ENCODE measurements around the gene RASA1. TPM values are rescaled to one million over a fixed set of nuclear protein-coding genes. Genes with fewer than 3 reads are reported as not detected.
A peak's percentile ranks its signal among the peaks of the same experiment; 100 is the strongest.

RASA1 gene
- 20.7 and 21.3 TPM in 2 replicates for total RNA-seq

DNA sequence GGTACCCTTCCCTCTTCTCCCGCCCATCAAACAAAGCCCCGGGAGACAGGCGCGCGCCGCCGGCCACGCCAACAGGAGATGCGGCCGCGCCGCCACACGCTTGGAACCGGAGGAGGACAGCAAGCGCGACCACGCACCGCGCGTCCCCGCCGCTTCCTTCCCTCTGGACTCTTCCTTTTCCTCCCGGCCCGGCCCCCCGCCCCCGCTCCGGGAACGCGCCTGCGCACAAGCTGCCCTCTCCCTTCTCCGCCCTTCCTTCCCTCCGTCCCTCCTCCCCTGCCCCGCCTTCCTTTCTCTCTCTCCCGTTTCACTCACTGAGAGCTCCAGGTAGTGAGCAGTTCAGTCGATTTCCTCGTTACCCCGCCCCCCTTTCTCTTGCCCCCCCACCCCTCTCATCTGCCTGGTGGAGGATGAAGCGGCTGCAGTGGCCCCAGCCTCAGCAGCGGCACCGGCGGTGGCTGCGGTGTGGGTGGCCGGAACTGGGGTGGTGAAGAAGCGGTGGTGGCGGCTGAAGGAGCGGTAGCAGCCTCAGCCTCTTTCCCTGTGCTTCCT, at the start of gene RASA1:
Gene RASA1, plus strand, starts transcription at position 310 of the 552 bp plus-strand sequence. CDS start 569 bp downstream, outside the sequence.
- no peaks in the 10 kb centered on the region for H3K9me3 Mint-ChIP-seq
- peaks cover 14% of the 10 kb centered on the region for H3K27me3 Mint-ChIP-seq (ENCODE audit: insufficient read depth)
- H3K27ac Mint-ChIP-seq, result peak within 1 kb of the TSS; percentile 90
- H3K36me3 Mint-ChIP-seq (ENCODE audit: low read depth), result peaks cover 11% of the 10 kb centered on the region
- H3K4me1 Mint-ChIP-seq (ENCODE audit: low read depth), result peaks cover 22% of the 10 kb centered on the region
- peak; percentile 74 for DNase-seq (ENCODE audit: low spot score)
- H3K4me3 Mint-ChIP-seq, result peak within 1 kb of the TSS; percentile 99
- intact Hi-C loops (cut with micrococcal nuclease), result loop anchor here (1.0 to 5.0 kb wide), 11 partner anchors 29 to 875 kb away; partner anchors contain the start of genes CCNH and COX7C

- Mint-ChIP-seq H3K9me3 (no peaks in the 10 kb centered on the region), H3K4me3 (no peak overlapping the region), H3K36me3 (ENCODE audit: low read depth) (no peaks in the 10 kb centered on the region), H3K27ac (no peak overlapping the region), H3K27me3 (ENCODE audit: insufficient read depth) (no peaks in the 10 kb centered on the region), H3K4me1 (ENCODE audit: low read depth) (peaks cover 5% of the 10 kb centered on the region)
- intact Hi-C loops (cut with micrococcal nuclease), result loop anchor here (2.0 to 5.0 kb wide), 2 partner anchors 37 kb away; partner anchors contain the start of gene RASA1
- no peak for DNase-seq (ENCODE audit: low spot score)
Measured at GRCh38 chr5:87229780-87230179, 37.9 kb upstream of the RASA1 start.

GRCh38 chr5:87231037-87231808, 36.5 kb upstream of the RASA1 start:
- Mint-ChIP-seq H3K4me3 (no peak overlapping the region), H3K36me3 (ENCODE audit: low read depth) (no peaks in the 10 kb centered on the region), H3K4me1 (ENCODE audit: low read depth) (peaks cover 5% of the 10 kb centered on the region), H3K9me3 (no peaks in the 10 kb centered on the region), H3K27me3 (ENCODE audit: insufficient read depth) (peaks cover 3% of the 10 kb centered on the region), H3K27ac (no peak overlapping the region)
- no peak for DNase-seq (ENCODE audit: low spot score)
- intact Hi-C loops (cut with micrococcal nuclease), result loop anchor here (1.0 to 5.0 kb wide), 4 partner anchors 36 to 314 kb away; partner anchors contain the start of gene RASA1

- no peak for DNase-seq (ENCODE audit: low spot score)
- peaks cover 3% of the 10 kb centered on the region for H3K27me3 Mint-ChIP-seq (ENCODE audit: insufficient read depth)
- no peaks in the 10 kb centered on the region for H3K9me3 Mint-ChIP-seq
- intact Hi-C loops (cut with micrococcal nuclease), result loop anchor here (5.0 kb wide), 1 partner anchor 41 kb away; no protein-coding TSS in a partner anchor
- H3K4me3 Mint-ChIP-seq, result no peak overlapping the region
- no peak overlapping the region for H3K27ac Mint-ChIP-seq
- H3K36me3 Mint-ChIP-seq (ENCODE audit: low read depth), result no peaks in the 10 kb centered on the region
- peaks cover 5% of the 10 kb centered on the region for H3K4me1 Mint-ChIP-seq (ENCODE audit: low read depth)
Measured at GRCh38 chr5:87233143-87233542, 34.5 kb upstream of the RASA1 start.

DNA sequence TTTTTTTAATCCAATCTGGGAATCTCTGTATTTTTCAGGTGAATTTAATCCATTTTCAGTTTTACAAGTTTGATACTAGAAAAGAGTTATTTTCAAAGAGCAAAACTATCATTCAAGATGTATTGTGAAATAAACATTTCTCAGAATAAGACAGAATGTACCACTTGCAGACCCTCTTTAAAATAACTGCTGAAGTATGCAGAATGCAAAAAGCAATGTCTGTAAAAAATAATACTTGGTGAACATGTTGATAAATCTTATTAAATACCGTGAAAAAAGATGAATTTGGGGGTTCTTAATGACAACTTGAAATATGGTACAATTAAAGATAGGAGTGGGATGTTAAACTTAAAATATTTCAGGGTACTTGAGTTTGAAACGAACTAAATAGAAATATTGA, 26.1 kb upstream of the RASA1 start:
- Mint-ChIP-seq H3K27me3 (ENCODE audit: insufficient read depth) (peaks cover 3% of the 10 kb centered on the region), H3K36me3 (ENCODE audit: low read depth) (no peaks in the 10 kb centered on the region), H3K9me3 (no peaks in the 10 kb centered on the region), H3K4me3 (no peak overlapping the region), H3K27ac (no peak overlapping the region), H3K4me1 (ENCODE audit: low read depth) (no peaks in the 10 kb centered on the region)
- DNase-seq (ENCODE audit: low spot score), result no peak
- intact Hi-C loops (cut with micrococcal nuclease), result no loop called here

DNA sequence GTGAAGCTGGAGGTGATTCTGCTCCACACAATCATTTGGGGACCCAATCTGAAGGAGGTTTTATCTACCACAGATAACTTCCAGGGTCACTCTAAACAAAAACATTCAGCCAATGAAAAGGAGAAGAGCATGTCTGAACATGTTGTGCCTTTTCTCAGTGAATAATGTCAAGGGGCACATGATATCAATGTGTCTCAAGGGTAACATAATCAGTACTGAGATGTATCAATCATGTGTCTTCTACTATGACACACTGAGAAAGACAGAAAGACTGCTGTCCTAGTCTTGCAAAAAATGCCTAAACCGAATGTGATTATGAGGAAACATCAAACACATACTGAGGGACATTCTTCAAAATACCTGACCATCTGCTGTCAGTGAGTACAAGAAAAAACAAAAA, 25.4 kb upstream of the RASA1 start:
- peaks cover 7% of the 10 kb centered on the region for H3K27me3 Mint-ChIP-seq (ENCODE audit: insufficient read depth)
- H3K27ac Mint-ChIP-seq, result no peak overlapping the region
- no peak overlapping the region for H3K4me3 Mint-ChIP-seq
- H3K36me3 Mint-ChIP-seq (ENCODE audit: low read depth), result no peaks in the 10 kb centered on the region
- intact Hi-C loops (cut with micrococcal nuclease), result no loop called here
- H3K4me1 Mint-ChIP-seq (ENCODE audit: low read depth), result no peaks in the 10 kb centered on the region
- H3K9me3 Mint-ChIP-seq, result no peaks in the 10 kb centered on the region
- DNase-seq (ENCODE audit: low spot score), result no peak

DNA sequence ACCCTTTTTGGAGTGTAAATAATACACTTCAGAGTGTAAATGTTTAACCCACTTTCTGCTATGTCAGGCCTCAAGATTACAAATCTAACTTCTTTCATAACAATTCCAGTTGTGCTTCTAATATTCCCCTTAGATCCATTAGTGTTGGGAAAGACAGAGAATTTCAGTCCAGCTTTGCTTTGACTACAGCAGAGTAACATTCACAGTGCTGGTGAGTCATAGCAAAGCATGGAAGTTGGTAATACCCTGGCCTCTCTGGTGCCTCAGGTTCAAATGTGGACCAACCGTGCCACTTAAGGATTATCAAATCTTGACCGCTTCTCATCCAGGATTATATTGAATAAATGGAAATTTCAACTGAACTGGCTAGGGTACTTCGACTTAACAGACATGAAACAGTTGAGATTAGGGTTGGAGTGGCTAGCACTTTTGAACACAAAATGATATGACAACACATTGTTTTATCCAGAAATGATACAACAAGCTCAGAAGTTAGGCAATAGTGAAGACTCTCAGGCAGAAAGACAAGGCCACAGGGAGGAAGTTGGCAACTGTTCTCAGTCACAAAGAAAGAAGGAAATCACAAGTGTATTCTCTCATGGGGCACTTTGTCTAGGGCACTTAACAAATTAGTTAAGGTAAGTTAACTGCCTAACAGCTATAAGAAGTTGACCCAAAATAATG, 24.4 kb upstream of the RASA1 start:
- Mint-ChIP-seq H3K27me3 (ENCODE audit: insufficient read depth) (peaks cover 7% of the 10 kb centered on the region), H3K4me3 (no peak overlapping the region), H3K9me3 (no peaks in the 10 kb centered on the region), H3K27ac (no peak overlapping the region), H3K4me1 (ENCODE audit: low read depth) (no peaks in the 10 kb centered on the region), H3K36me3 (ENCODE audit: low read depth) (no peaks in the 10 kb centered on the region)
- intact Hi-C loops (cut with micrococcal nuclease), result no loop called here
- DNase-seq (ENCODE audit: low spot score), result no peak

GRCh38 chr5:87245451-87245850, 22.2 kb upstream of the RASA1 start:
- DNase-seq (ENCODE audit: low spot score), result no peak
- Mint-ChIP-seq H3K9me3 (no peaks in the 10 kb centered on the region), H3K27ac (no peak overlapping the region), H3K27me3 (ENCODE audit: insufficient read depth) (peaks cover 7% of the 10 kb centered on the region), H3K36me3 (ENCODE audit: low read depth) (no peaks in the 10 kb centered on the region), H3K4me1 (ENCODE audit: low read depth) (no peaks in the 10 kb centered on the region), H3K4me3 (no peak overlapping the region)
- intact Hi-C loops (cut with micrococcal nuclease), result no loop called here

DNA sequence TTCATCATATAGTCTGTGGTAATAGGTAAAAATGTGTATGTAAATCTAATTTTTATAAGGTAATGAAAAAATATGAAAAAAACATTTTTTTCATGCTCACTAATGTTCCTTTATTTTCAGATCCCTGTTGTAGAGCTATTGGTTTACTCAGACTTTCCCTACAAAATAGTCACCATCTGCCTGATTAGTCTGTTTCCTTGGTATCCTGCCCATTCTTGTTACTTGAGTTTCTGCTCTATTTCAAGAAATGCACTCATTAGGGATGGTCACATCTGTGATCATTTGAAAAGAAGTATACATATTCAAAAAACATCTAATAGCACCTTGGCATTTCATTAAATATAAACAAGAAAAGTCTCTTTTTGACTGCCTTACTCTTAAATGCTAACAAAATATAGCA, 21.6 kb upstream of the RASA1 start:
- Mint-ChIP-seq H3K27ac (no peak overlapping the region), H3K27me3 (ENCODE audit: insufficient read depth) (peaks cover 7% of the 10 kb centered on the region), H3K36me3 (ENCODE audit: low read depth) (no peaks in the 10 kb centered on the region), H3K4me1 (ENCODE audit: low read depth) (no peaks in the 10 kb centered on the region), H3K9me3 (no peaks in the 10 kb centered on the region), H3K4me3 (no peak overlapping the region)
- intact Hi-C loops (cut with micrococcal nuclease), result no loop called here
- DNase-seq (ENCODE audit: low spot score), result no peak

GRCh38 chr5:87252283-87252605, 15.4 kb upstream of the RASA1 start:
- Mint-ChIP-seq H3K4me1 (ENCODE audit: low read depth) (no peaks in the 10 kb centered on the region), H3K4me3 (no peak overlapping the region), H3K9me3 (no peaks in the 10 kb centered on the region), H3K27me3 (ENCODE audit: insufficient read depth) (peaks cover 13% of the 10 kb centered on the region), H3K27ac (no peak overlapping the region), H3K36me3 (ENCODE audit: low read depth) (no peaks in the 10 kb centered on the region)
- intact Hi-C loops (cut with micrococcal nuclease), result no loop called here
- no peak for DNase-seq (ENCODE audit: low spot score)

GRCh38 chr5:87254035-87254434, 13.6 kb upstream of the RASA1 start:
- Mint-ChIP-seq H3K27ac (no peak overlapping the region), H3K9me3 (no peaks in the 10 kb centered on the region), H3K4me1 (ENCODE audit: low read depth) (no peaks in the 10 kb centered on the region), H3K27me3 (ENCODE audit: insufficient read depth) (peaks cover 14% of the 10 kb centered on the region), H3K4me3 (no peak overlapping the region), H3K36me3 (ENCODE audit: low read depth) (no peaks in the 10 kb centered on the region)
- DNase-seq (ENCODE audit: low spot score), result no peak
- intact Hi-C loops (cut with micrococcal nuclease), result no loop called here

- no peak overlapping the region for H3K4me3 Mint-ChIP-seq
- no peaks in the 10 kb centered on the region for H3K36me3 Mint-ChIP-seq (ENCODE audit: low read depth)
- H3K4me1 Mint-ChIP-seq (ENCODE audit: low read depth), result no peaks in the 10 kb centered on the region
- no peaks in the 10 kb centered on the region for H3K9me3 Mint-ChIP-seq
- no peak overlapping the region for H3K27ac Mint-ChIP-seq
- intact Hi-C loops (cut with micrococcal nuclease), result no loop called here
- DNase-seq (ENCODE audit: low spot score), result no peak
- H3K27me3 Mint-ChIP-seq (ENCODE audit: insufficient read depth), result peaks cover 16% of the 10 kb centered on the region
Measured at GRCh38 chr5:87258507-87258906, 9.2 kb upstream of the RASA1 start.

- no peak for DNase-seq (ENCODE audit: low spot score)
- Mint-ChIP-seq H3K4me3 (no peak overlapping the region), H3K27me3 (ENCODE audit: insufficient read depth) (peaks cover 22% of the 10 kb centered on the region), H3K27ac (no peak overlapping the region), H3K9me3 (no peaks in the 10 kb centered on the region), H3K36me3 (ENCODE audit: low read depth) (no peaks in the 10 kb centered on the region), H3K4me1 (ENCODE audit: low read depth) (no peaks in the 10 kb centered on the region)
- intact Hi-C loops (cut with micrococcal nuclease), result no loop called here
Measured at GRCh38 chr5:87260604-87261192, 7.0 kb upstream of the RASA1 start.

Data from activated T-helper 1 cell treated with anti-CD3 and anti-CD28 coated beads, Interleukin-12 subunit alpha, Interleukin-12 subunit beta, Interleukin-2, Interleukin-4 antibody, amounts not matched to agents 30 ng/mL and 10 ng/mL and 1 ng/mL, durations not matched to agents 14 hours and 24 hours and 36 hours (primary cell).